ENCODE measurements around the gene METTL16.

- TF ChIP-seq CTCF (IDR thresholded peaks at IDR 0.05) (no peak), POLR2A (IDR thresholded peaks at IDR 0.05) (no peak), POLR2AphosphoS5 (IDR thresholded peaks at IDR 0.05) (no peak)
Measured at GRCh38 chr17:2368359-2368758, 143.3 kb downstream of the METTL16 start.

All from prostate gland (tissue), 2 donors.